ENCODE data around the gene ABCA4. TPM values are rescaled to one million over a fixed set of nuclear protein-coding genes. Genes with fewer than 3 reads are reported as not detected.

ABCA4 gene
- total RNA-seq, 1 experiment from 2014 or later, result 0.22 TPM

- Histone ChIP-seq H3K9me2 (ENCODE audit: insufficient read depth) (no peaks in the 10 kb centered on the region), H3K4me3 (replicated peaks in 1 of 2; ENCODE audit: low read depth in 1 of 2, low read length in 2 of 2) (no peak overlapping the region), H3K27me3 (ENCODE audit: insufficient read depth, low read length) (no peaks in the 10 kb centered on the region), H2AFZ (ENCODE audit: low read depth, low read length, poor library complexity, severe bottlenecking) (no peak overlapping the region), H3K4me2 (ENCODE audit: low read length) (no peak overlapping the region), H3K27ac (ENCODE audit: low read depth, low read length) (no peak overlapping the region), H3K9ac (ENCODE audit: low read length) (no peak overlapping the region), H3K9me3 (ENCODE audit: control insufficient read depth in 1 of 2, insufficient read depth in 1 of 2, low read depth in 1 of 2, low read length in 2 of 2) (no peaks in the 10 kb centered on the region), H3K4me1 (ENCODE audit: control insufficient read depth in 1 of 2, insufficient read depth in 2 of 2, low read length in 2 of 2) (peaks cover 6 to 23% of the 10 kb centered on the region in 2 experiments), H3K79me2 (ENCODE audit: insufficient read depth, low read length) (no peaks in the 10 kb centered on the region), H3K36me3 (ENCODE audit: control insufficient read depth in 1 of 2, insufficient read depth in 2 of 2, low read length in 2 of 2) (no peaks in the 10 kb centered on the region), H4K20me1 (ENCODE audit: insufficient read depth) (no peaks in the 10 kb centered on the region)
- POLR2A ChIA-PET, result no interaction called here
- DNase-seq (ENCODE audit: low read depth, low spot score) (no peak), ATAC-seq (no peak)
- intact Hi-C loops (cut with micrococcal nuclease), result no loop called here
- CTCF ChIA-PET, result no interaction called here
- BruUV-seq (replicated peaks), result no TSS peak
- TF ChIP-seq ZFX (IDR thresholded peaks at IDR 0.05), result 0 out of 2 replicates have a peak, but pooled peaks have one; percentile 21
- TF ChIP-seq ZBTB33 (IDR thresholded peaks at IDR 0.05; ENCODE audit: extremely low read depth, insufficient replicate concordance, low read length), result no peak
- RAD21 ChIA-PET (ENCODE audit: low non-redundant PET in 1 of 2, low total read pairs in 2 of 2, uncharacterized antibody in 2 of 2, unreplicated experiment in 2 of 2), result no interaction called here
Measured at GRCh38 chr1:94104127-94104684, 16.7 kb downstream of the ABCA4 start.

- H3K4me1 ChIP-seq (ENCODE audit: control insufficient read depth in 1 of 2, insufficient read depth in 2 of 2, low read length in 2 of 2), result peaks cover 6 to 23% of the 10 kb centered on the region in 2 experiments
- no peak overlapping the region for H3K4me2 ChIP-seq (ENCODE audit: low read length)
- CTCF ChIA-PET, result no interaction called here
- no peaks in the 10 kb centered on the region for H3K9me3 ChIP-seq (ENCODE audit: control insufficient read depth in 1 of 2, insufficient read depth in 1 of 2, low read depth in 1 of 2, low read length in 2 of 2)
- H3K9me2 ChIP-seq (ENCODE audit: insufficient read depth), result no peaks in the 10 kb centered on the region
- POLR2A ChIA-PET, result no interaction called here
- BruUV-seq (replicated peaks), result no TSS peak
- H3K79me2 ChIP-seq (ENCODE audit: insufficient read depth, low read length), result no peaks in the 10 kb centered on the region
- H3K4me3 ChIP-seq (replicated peaks in 1 of 2; ENCODE audit: low read depth in 1 of 2, low read length in 2 of 2), result no peak overlapping the region
- H3K36me3 ChIP-seq (ENCODE audit: control insufficient read depth in 1 of 2, insufficient read depth in 2 of 2, low read length in 2 of 2), result no peaks in the 10 kb centered on the region
- no peak overlapping the region for H2AFZ ChIP-seq (ENCODE audit: low read depth, low read length, poor library complexity, severe bottlenecking)
- RAD21 ChIA-PET (ENCODE audit: low non-redundant PET in 1 of 2, low total read pairs in 2 of 2, uncharacterized antibody in 2 of 2, unreplicated experiment in 2 of 2), result no interaction called here
- intact Hi-C loops (cut with micrococcal nuclease), result no loop called here
- DNase-seq (ENCODE audit: low read depth, low spot score) (no peak), ATAC-seq (no peak)
- H3K27me3 ChIP-seq (ENCODE audit: insufficient read depth, low read length), result no peaks in the 10 kb centered on the region
- no peak overlapping the region for H3K27ac ChIP-seq (ENCODE audit: low read depth, low read length)
- no peaks in the 10 kb centered on the region for H4K20me1 ChIP-seq (ENCODE audit: insufficient read depth)
- H3K9ac ChIP-seq (ENCODE audit: low read length), result no peak overlapping the region
- TF ChIP-seq ELF1 (IDR thresholded peaks at IDR 0.05; ENCODE audit: borderline replicate concordance, low read depth) (no peak), REST (IDR thresholded peaks at IDR 0.05; ENCODE audit: low read depth) (no peak), CBX3 (IDR thresholded peaks at IDR 0.05; ENCODE audit: low read depth) (no peak), SRF (IDR thresholded peaks at IDR 0.05; ENCODE audit: low read depth) (no peak), CEBPB (IDR thresholded peaks at IDR 0.05; ENCODE audit: low read depth) (no peak), TCF7L2 (IDR thresholded peaks at IDR 0.05; ENCODE audit: borderline replicate concordance, extremely low read depth, insufficient read depth, insufficient read length) (no peak), EGR1 (IDR thresholded peaks at IDR 0.05; ENCODE audit: low read depth) (no peak), EZH2phosphoT487 (IDR thresholded peaks at IDR 0.05; ENCODE audit: borderline replicate concordance) (no peak), POLR2A (IDR thresholded peaks at IDR 0.05; ENCODE audit: borderline replicate concordance, extremely low read depth, insufficient read depth, insufficient read length) (no peak), ZNF274 (IDR thresholded peaks at IDR 0.05; ENCODE audit: low read depth, low read length) (no peak), ATF3 (IDR thresholded peaks at IDR 0.05) (no peak)
Measured at GRCh38 chr1:94103608-94104007, 17.3 kb downstream of the ABCA4 start.
